ENCODE measurements around the gene OR52B6. TPM values are rescaled to one million over a fixed set of nuclear protein-coding genes. Genes with fewer than 3 reads are reported as not detected.

The OR52B6 gene
- total and polyA plus RNA-seq, 10 of the 15 experiments (the other 5 are each of a cell fraction or from before 2014, with no cell fraction given) = 0.07 TPM; not detected in 9

DNA sequence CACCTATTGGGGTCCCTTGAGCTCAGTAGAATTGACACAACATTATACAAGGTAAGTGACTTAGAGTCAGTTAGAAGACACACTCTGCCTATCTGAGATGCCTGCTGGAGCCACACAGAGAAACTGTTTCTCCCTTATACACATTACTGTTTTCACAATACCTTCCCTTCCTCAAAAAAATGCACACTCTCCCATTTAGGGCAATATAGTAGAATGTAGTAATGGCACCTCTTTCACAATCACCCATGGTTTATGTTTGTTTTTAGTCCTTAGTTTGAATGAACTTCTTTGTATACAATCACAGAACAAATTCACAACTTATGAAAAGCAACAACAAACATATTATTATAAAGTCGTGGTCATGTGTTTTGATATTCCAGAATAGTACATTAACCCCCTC is 46.6 kb upstream of the OR52B6 start:
- no peak overlapping the region for H2AFZ ChIP-seq (ENCODE audit: control insufficient read depth, low read depth, low read length)
- no peaks in the 10 kb centered on the region for H3K27me3 ChIP-seq (replicated peaks in 1 of 2; ENCODE audit: control insufficient read depth in 2 of 2, insufficient read depth in 2 of 2, low read length in 1 of 2)
- FAIRE-seq = no peak
- no peak overlapping the region for H3K4me2 ChIP-seq (ENCODE audit: control insufficient read depth, insufficient read depth)
- no peaks in the 10 kb centered on the region for H3K79me2 ChIP-seq (ENCODE audit: control insufficient read depth, insufficient read depth, low read length)
- no peaks in the 10 kb centered on the region for H3K36me3 ChIP-seq (ENCODE audit: control insufficient read depth in 2 of 2, insufficient read depth in 2 of 2, low read length in 1 of 2)
- WGBS (ENCODE audit: insufficient coverage, insufficient replicate concordance, low lambda C conversion rate, missing lambda C conversion rate) = 0% methylated on average over 1 of the region's 1 CpG
- no peak for DNase-seq (ENCODE audit: low read depth, low spot score)
- ATAC-seq = no peak
- no peaks in the 10 kb centered on the region for H4K20me1 ChIP-seq (ENCODE audit: control insufficient read depth, insufficient read depth)
- intact Hi-C loops (cut with micrococcal nuclease; ENCODE audit: unreplicated experiment) = no loop called here
- ChIA-PET RAD21 (ENCODE audit: unreplicated experiment) (no interaction called here), SMC1A (ENCODE audit: uncharacterized antibody, unreplicated experiment) (interaction anchor here (1.0 kb wide), 1 partner anchor 11 kb away, joined by 3 read pairs; no protein-coding TSS in a partner anchor), CTCF (no interaction called here), POLR2A (no interaction called here)
- no peak overlapping the region for H3K4me3 ChIP-seq
- TF ChIP-seq KAT2A (conservative IDR thresholded peaks at IDR 0.05; ENCODE audit: control insufficient read depth, low read depth, low read length) (no peak), SMAD1 (IDR thresholded peaks at IDR 0.05; ENCODE audit: low read depth, partially characterized antibody) (no peak), CHD1 (IDR thresholded peaks at IDR 0.05; ENCODE audit: low read depth, low read length) (no peak), HDAC6 (IDR thresholded peaks at IDR 0.05; ENCODE audit: unreplicated experiment) (no peak), NR2C2 (IDR thresholded peaks at IDR 0.05; ENCODE audit: borderline replicate concordance, control insufficient read depth, insufficient read length, low read depth) (no peak)
- BruUV-seq (replicated peaks) = no TSS peak
- H3K9me3 ChIP-seq (replicated peaks; ENCODE audit: control insufficient read depth, insufficient read depth, low read length) = no peaks in the 10 kb centered on the region
- in situ Hi-C loops (cut with MboI) = no loop called here
- no peak overlapping the region for H3K9ac ChIP-seq (ENCODE audit: control insufficient read depth, insufficient read depth, low read length)
- no peaks in the 10 kb centered on the region for H3K4me1 ChIP-seq (ENCODE audit: control insufficient read depth, insufficient read depth, low read length)
- H3K27ac ChIP-seq (ENCODE audit: control insufficient read depth, insufficient read depth) = no peak overlapping the region

DNA sequence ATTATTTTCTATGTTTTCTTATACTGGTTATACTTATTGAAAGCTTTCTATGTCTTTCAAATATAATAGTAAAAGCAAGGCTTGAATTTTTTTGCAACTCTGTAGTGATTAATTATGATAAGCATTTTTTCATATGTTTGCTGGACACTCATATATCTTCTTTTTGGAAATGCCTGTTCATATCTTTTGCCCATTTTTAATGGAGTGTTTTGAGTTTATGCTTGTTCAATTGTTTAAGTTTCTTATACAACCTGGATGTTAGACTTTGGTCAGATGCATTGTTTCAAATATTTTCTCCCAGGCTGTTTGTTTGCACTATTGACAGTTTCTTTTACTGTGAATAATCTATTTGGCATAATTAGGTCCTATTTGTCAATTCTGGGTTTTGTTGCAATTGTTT is 44.2 kb upstream of the OR52B6 start:
- no peak for FAIRE-seq
- Histone ChIP-seq H3K4me3 (no peak overlapping the region), H3K79me2 (ENCODE audit: control insufficient read depth, insufficient read depth, low read length) (no peaks in the 10 kb centered on the region), H3K9ac (ENCODE audit: control insufficient read depth, insufficient read depth, low read length) (no peak overlapping the region), H3K9me3 (replicated peaks; ENCODE audit: control insufficient read depth, insufficient read depth, low read length) (no peaks in the 10 kb centered on the region), H3K27me3 (replicated peaks in 1 of 2; ENCODE audit: control insufficient read depth in 2 of 2, insufficient read depth in 2 of 2, low read length in 1 of 2) (no peaks in the 10 kb centered on the region), H3K27ac (ENCODE audit: control insufficient read depth, insufficient read depth) (no peak overlapping the region), H3K36me3 (ENCODE audit: control insufficient read depth in 2 of 2, insufficient read depth in 2 of 2, low read length in 1 of 2) (no peaks in the 10 kb centered on the region), H2AFZ (ENCODE audit: control insufficient read depth, low read depth, low read length) (no peak overlapping the region), H3K4me1 (ENCODE audit: control insufficient read depth, insufficient read depth, low read length) (no peaks in the 10 kb centered on the region), H4K20me1 (ENCODE audit: control insufficient read depth, insufficient read depth) (no peaks in the 10 kb centered on the region), H3K4me2 (ENCODE audit: control insufficient read depth, insufficient read depth) (no peak overlapping the region)
- ChIA-PET POLR2A (no interaction called here), SMC1A (ENCODE audit: uncharacterized antibody, unreplicated experiment) (no interaction called here), RAD21 (ENCODE audit: unreplicated experiment) (no interaction called here), CTCF (no interaction called here)
- no TSS peak for BruUV-seq (replicated peaks)
- ATAC-seq = no peak
- in situ Hi-C loops (cut with MboI) = no loop called here
- no peak for DNase-seq (ENCODE audit: low read depth, low spot score)
- intact Hi-C loops (cut with micrococcal nuclease; ENCODE audit: unreplicated experiment) = no loop called here
- TF ChIP-seq HDAC6 (IDR thresholded peaks at IDR 0.05; ENCODE audit: unreplicated experiment) (no peak), HDGF (IDR thresholded peaks at IDR 0.05) (no peak), BACH1 (IDR thresholded peaks at IDR 0.05; ENCODE audit: borderline replicate concordance) (no peak), MYB (IDR thresholded peaks at IDR 0.05; ENCODE audit: borderline replicate concordance, low read depth, low read length) (no peak), STAT3 (IDR thresholded peaks at IDR 0.05; ENCODE audit: low read depth, low read length) (no peak)
- TF ChIP-seq, protein P1, sequence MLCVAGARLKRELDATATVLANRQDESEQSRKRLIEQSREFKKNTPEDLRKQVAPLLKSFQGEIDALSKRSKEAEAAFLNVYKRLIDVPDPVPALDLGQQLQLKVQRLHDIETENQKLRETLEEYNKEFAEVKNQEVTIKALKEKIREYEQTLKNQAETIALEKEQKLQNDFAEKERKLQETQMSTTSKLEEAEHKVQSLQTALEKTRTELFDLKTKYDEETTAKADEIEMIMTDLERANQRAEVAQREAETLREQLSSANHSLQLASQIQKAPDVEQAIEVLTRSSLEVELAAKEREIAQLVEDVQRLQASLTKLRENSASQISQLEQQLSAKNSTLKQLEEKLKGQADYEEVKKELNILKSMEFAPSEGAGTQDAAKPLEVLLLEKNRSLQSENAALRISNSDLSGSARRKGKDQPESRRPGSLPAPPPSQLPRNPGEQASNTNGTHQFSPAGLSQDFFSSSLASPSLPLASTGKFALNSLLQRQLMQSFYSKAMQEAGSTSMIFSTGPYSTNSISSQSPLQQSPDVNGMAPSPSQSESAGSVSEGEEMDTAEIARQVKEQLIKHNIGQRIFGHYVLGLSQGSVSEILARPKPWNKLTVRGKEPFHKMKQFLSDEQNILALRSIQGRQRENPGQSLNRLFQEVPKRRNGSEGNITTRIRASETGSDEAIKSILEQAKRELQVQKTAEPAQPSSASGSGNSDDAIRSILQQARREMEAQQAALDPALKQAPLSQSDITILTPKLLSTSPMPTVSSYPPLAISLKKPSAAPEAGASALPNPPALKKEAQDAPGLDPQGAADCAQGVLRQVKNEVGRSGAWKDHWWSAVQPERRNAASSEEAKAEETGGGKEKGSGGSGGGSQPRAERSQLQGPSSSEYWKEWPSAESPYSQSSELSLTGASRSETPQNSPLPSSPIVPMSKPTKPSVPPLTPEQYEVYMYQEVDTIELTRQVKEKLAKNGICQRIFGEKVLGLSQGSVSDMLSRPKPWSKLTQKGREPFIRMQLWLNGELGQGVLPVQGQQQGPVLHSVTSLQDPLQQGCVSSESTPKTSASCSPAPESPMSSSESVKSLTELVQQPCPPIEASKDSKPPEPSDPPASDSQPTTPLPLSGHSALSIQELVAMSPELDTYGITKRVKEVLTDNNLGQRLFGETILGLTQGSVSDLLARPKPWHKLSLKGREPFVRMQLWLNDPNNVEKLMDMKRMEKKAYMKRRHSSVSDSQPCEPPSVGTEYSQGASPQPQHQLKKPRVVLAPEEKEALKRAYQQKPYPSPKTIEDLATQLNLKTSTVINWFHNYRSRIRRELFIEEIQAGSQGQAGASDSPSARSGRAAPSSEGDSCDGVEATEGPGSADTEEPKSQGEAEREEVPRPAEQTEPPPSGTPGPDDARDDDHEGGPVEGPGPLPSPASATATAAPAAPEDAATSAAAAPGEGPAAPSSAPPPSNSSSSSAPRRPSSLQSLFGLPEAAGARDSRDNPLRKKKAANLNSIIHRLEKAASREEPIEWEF (IDR thresholded peaks at IDR 0.05; ENCODE audit: insufficient replicate concordance, low read depth, low read length) = no peak
- TF ChIP-seq, protein P2, sequence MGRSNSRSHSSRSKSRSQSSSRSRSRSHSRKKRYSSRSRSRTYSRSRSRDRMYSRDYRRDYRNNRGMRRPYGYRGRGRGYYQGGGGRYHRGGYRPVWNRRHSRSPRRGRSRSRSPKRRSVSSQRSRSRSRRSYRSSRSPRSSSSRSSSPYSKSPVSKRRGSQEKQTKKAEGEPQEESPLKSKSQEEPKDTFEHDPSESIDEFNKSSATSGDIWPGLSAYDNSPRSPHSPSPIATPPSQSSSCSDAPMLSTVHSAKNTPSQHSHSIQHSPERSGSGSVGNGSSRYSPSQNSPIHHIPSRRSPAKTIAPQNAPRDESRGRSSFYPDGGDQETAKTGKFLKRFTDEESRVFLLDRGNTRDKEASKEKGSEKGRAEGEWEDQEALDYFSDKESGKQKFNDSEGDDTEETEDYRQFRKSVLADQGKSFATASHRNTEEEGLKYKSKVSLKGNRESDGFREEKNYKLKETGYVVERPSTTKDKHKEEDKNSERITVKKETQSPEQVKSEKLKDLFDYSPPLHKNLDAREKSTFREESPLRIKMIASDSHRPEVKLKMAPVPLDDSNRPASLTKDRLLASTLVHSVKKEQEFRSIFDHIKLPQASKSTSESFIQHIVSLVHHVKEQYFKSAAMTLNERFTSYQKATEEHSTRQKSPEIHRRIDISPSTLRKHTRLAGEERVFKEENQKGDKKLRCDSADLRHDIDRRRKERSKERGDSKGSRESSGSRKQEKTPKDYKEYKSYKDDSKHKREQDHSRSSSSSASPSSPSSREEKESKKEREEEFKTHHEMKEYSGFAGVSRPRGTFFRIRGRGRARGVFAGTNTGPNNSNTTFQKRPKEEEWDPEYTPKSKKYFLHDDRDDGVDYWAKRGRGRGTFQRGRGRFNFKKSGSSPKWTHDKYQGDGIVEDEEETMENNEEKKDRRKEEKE (IDR thresholded peaks at IDR 0.05) = no peak

Data from GM12878 (cell line).